ACHN (cell line): Measurements from ENCODE around the gene PPP2CA.

Source experiments
- DNase-seq: peaks from one replicate; pipeline ENCODE4 v3.0.0-alpha.2; 2015
- in situ Hi-C: cut with HindIII; loops from 2 replicates; pipeline ENCODE4 v1.10.0; 2017; ENCODE audit warnings: low sequenced_read_pairs, low pct_ligation_motif_present, low pct_unique_long_range_greater_than_20kb

PPP2CA gene

GRCh38 chr5:134209477-134210245, 16.2 kb downstream of the PPP2CA start:
- in situ Hi-C loops, result no loop called here
- DNase-seq, result peak; percentile 13

GRCh38 chr5:134207696-134208095, 18.2 kb downstream of the PPP2CA start:
- DNase-seq, result no peak
- in situ Hi-C loops, result no loop called here

- in situ Hi-C loops, result no loop called here
- no peak for DNase-seq
Measured at GRCh38 chr5:134206627-134207160, 19.2 kb downstream of the PPP2CA start.

- DNase-seq, result no peak
- in situ Hi-C loops, result no loop called here
Measured at GRCh38 chr5:134204575-134204974, 21.3 kb downstream of the PPP2CA start.

- in situ Hi-C loops, result no loop called here
- no peak for DNase-seq
Measured at GRCh38 chr5:134203630-134204029, 22.2 kb downstream of the PPP2CA start.

GRCh38 chr5:134195666-134196065, 30.2 kb downstream of the PPP2CA start:
- in situ Hi-C loops, result no loop called here
- DNase-seq, result no peak

GRCh38 chr5:134189031-134189430, 36.8 kb downstream of the PPP2CA start:
- in situ Hi-C loops, result no loop called here
- no peak for DNase-seq

GRCh38 chr5:134188092-134188491, 37.8 kb downstream of the PPP2CA start:
- DNase-seq, result no peak
- in situ Hi-C loops, result no loop called here

- in situ Hi-C loops, result no loop called here
- peak; percentile 62 for DNase-seq
Measured at GRCh38 chr5:134184155-134185135, 41.4 kb downstream of the PPP2CA start.

GRCh38 chr5:134183481-134183880, 42.4 kb downstream of the PPP2CA start:
- in situ Hi-C loops, result no loop called here
- no peak for DNase-seq

GRCh38 chr5:134178096-134178419, 47.8 kb downstream of the PPP2CA start:
- no peak for DNase-seq
- in situ Hi-C loops, result no loop called here

- in situ Hi-C loops, result no loop called here
- no peak for DNase-seq
Measured at GRCh38 chr5:134177369-134178095, 48.3 kb downstream of the PPP2CA start.

GRCh38 chr5:134176511-134177368, 49.1 kb downstream of the PPP2CA start, which contains the start of gene SKP1:
SKP1 (minus strand) TSS chr5:134176950; CDS start chr5:134174022, 2,928 bp downstream.
- in situ Hi-C loops, result no loop called here

GRCh38 chr5:134175921-134176510, 49.9 kb downstream of the PPP2CA start:
- peak; percentile 21 for DNase-seq
- in situ Hi-C loops, result no loop called here

More at GRCh38 chr5:134176511-134177368, 49.1 kb downstream of the PPP2CA start, which contains the start of gene SKP1:
- peak; percentile 80 for DNase-seq

GRCh38 chr5:134174841-134175839, 50.7 kb downstream of the PPP2CA start:
- DNase-seq, result peak; percentile 32
- in situ Hi-C loops, result loop anchor here (25.0 kb wide), 1 partner anchor 113 kb away; no protein-coding TSS in a partner anchor

- no peak for DNase-seq
- in situ Hi-C loops, result loop anchor here (25.0 kb wide), 1 partner anchor 110 kb away; no protein-coding TSS in a partner anchor
Measured at GRCh38 chr5:134171972-134172371, 53.9 kb downstream of the PPP2CA start.
